GM12891 (cell line): ENCODE results near the gene ZKSCAN8.
A peak's percentile ranks its signal among the peaks of the same experiment; 100 is the strongest.

Experiments used
- DNase-seq: peaks from one replicate; pipeline ENCODE4 v3.0.0; 2011; ENCODE audit warnings: low spot score; ENCODE audit not compliant: insufficient read length
- FAIRE-seq: peaks from 2 replicates; lab custom pipeline; 2011; peaks lifted over from hg19 to GRCh38; lab: Jason Lieb, UNC
- PAX5 ChIP-seq: IDR thresholded peaks from 2 replicates; pipeline ENCODE4 v1.6.1; 2011; ENCODE audit warnings: low read length, moderate library complexity, mild to moderate bottlenecking; ENCODE audit not compliant: insufficient read depth, severe bottlenecking
- POLR2A ChIP-seq: IDR thresholded peaks from 2 replicates; pipeline ENCODE4 v1.6.1; 2011; ENCODE audit warnings: low read depth, low read length, control low read depth
- POLR2AphosphoS5 ChIP-seq: IDR thresholded peaks from 2 replicates; pipeline ENCODE4 v1.6.1; 2011; ENCODE audit warnings: low read depth, low read length, control low read depth
- POU2F2 ChIP-seq: IDR thresholded peaks from 2 replicates; pipeline ENCODE4 v1.6.1; 2011; ENCODE audit warnings: low read depth, mild to moderate bottlenecking, control low read depth, low read length, moderate library complexity
- SPI1 ChIP-seq: IDR thresholded peaks from 2 replicates; pipeline ENCODE4 v1.6.1; 2011; ENCODE audit warnings: low read depth, low read length, control low read depth
- TAF1 ChIP-seq: IDR thresholded peaks from 2 replicates; pipeline ENCODE4 v1.6.1; 2011; ENCODE audit warnings: low read depth, low read length, control low read depth

ZKSCAN8 gene

GRCh38 chr6:28161410-28162079, 19.9 kb downstream of the ZKSCAN8 start:
- TF ChIP-seq SPI1 = no peak
- peak; percentile 79 for TF ChIP-seq POLR2A
- TF ChIP-seq POLR2AphosphoS5 = 0 out of 2 replicates have a peak, but pooled peaks have one; percentile 22
- TF ChIP-seq POU2F2 = no peak
- TF ChIP-seq PAX5 = no peak
- FAIRE-seq (peak; percentile 66), DNase-seq (peak; percentile 65)

GRCh38 chr6:28165563-28165962, 23.9 kb downstream of the ZKSCAN8 start:
- DNase-seq (no peak), FAIRE-seq (no peak)
- no peak for TF ChIP-seq POLR2AphosphoS5
- no peak for TF ChIP-seq SPI1
- no peak for TF ChIP-seq PAX5
- no peak for TF ChIP-seq POU2F2
- TF ChIP-seq TAF1 = no peak
- no peak for TF ChIP-seq POLR2A

GRCh38 chr6:28167068-28167467, 25.4 kb downstream of the ZKSCAN8 start:
- TF ChIP-seq TAF1 (no peak), SPI1 (no peak), POLR2A (no peak), POLR2AphosphoS5 (no peak), PAX5 (no peak), POU2F2 (no peak)
- no peak for FAIRE-seq
- no peak for DNase-seq

GRCh38 chr6:28167926-28168325, 26.2 kb downstream of the ZKSCAN8 start:
- FAIRE-seq = no peak
- TF ChIP-seq TAF1 = no peak
- no peak for TF ChIP-seq PAX5
- TF ChIP-seq POLR2A = no peak
- no peak for TF ChIP-seq SPI1
- TF ChIP-seq POLR2AphosphoS5 = no peak
- no peak for TF ChIP-seq POU2F2
- DNase-seq = no peak

- no peak for DNase-seq
- no peak for FAIRE-seq
- TF ChIP-seq POU2F2 = no peak
- no peak for TF ChIP-seq POLR2A
- no peak for TF ChIP-seq SPI1
- no peak for TF ChIP-seq PAX5
- TF ChIP-seq TAF1 = no peak
- no peak for TF ChIP-seq POLR2AphosphoS5
These were observed 29.6 kb downstream of the ZKSCAN8 start for GRCh38 chr6:28171271-28171670.

- FAIRE-seq (no peak), DNase-seq (no peak)
- no peak for TF ChIP-seq SPI1
- TF ChIP-seq POLR2AphosphoS5 = no peak
- TF ChIP-seq TAF1 = no peak
These were observed 30.3 kb downstream of the ZKSCAN8 start for GRCh38 chr6:28172006-28172405.

GRCh38 chr6:28176373-28176772, 34.7 kb downstream of the ZKSCAN8 start:
- FAIRE-seq = no peak
- no peak for TF ChIP-seq PAX5
- no peak for TF ChIP-seq SPI1
- TF ChIP-seq POLR2A = no peak
- no peak for TF ChIP-seq POU2F2
- no peak for TF ChIP-seq POLR2AphosphoS5
- TF ChIP-seq TAF1 = no peak

GRCh38 chr6:28182255-28182654, 40.6 kb downstream of the ZKSCAN8 start:
- FAIRE-seq = no peak
- no peak for TF ChIP-seq SPI1
- no peak for TF ChIP-seq POLR2A
- TF ChIP-seq TAF1 = no peak
- no peak for TF ChIP-seq POU2F2
- TF ChIP-seq POLR2AphosphoS5 = no peak
- TF ChIP-seq PAX5 = no peak
- DNase-seq = no peak

More at GRCh38 chr6:28176373-28176772, 34.7 kb downstream of the ZKSCAN8 start:
- no peak for DNase-seq

- FAIRE-seq (no peak), DNase-seq (no peak)
- TF ChIP-seq SPI1 = no peak
- no peak for TF ChIP-seq TAF1
- TF ChIP-seq PAX5 = no peak
- TF ChIP-seq POLR2A = no peak
- TF ChIP-seq POU2F2 = no peak
- TF ChIP-seq POLR2AphosphoS5 = no peak
These were observed 46.7 kb downstream of the ZKSCAN8 start for GRCh38 chr6:28188111-28188979.

GRCh38 chr6:28200020-28200419, 58.3 kb downstream of the ZKSCAN8 start:
- TF ChIP-seq POLR2AphosphoS5 = no peak
- no peak for TF ChIP-seq POU2F2
- TF ChIP-seq SPI1 = no peak
- TF ChIP-seq TAF1 = no peak
- TF ChIP-seq POLR2A = no peak
- no peak for TF ChIP-seq PAX5
- no peak for DNase-seq
- no peak for FAIRE-seq
